Upper lobe of left lung (tissue), 6 donors: Measurements from ENCODE around the gene GABRB1. TPM values are rescaled to one million over a fixed set of nuclear protein-coding genes. Genes with fewer than 3 reads are reported as not detected.

Experiments used
- ATAC-seq, 2 donors: fragments of 200-7000 bp; cut with Tn5 transposase; one replicate each; pipeline ENCODE4 v1.9.1; 2022; ENCODE audit warnings: mild to moderate bottlenecking in 2 of 2, moderate library complexity in 2 of 2; ENCODE audit not compliant: low FRiP score in 2 of 2
- DNase-seq, 2 donors: peaks; one replicate each; pipeline ENCODE4 v3.0.0-alpha.2; 2019 to 2020
- H3K27ac ChIP-seq, 4 donors: fragments of 200-600 bp; sonication (generic); one replicate each; pipeline ENCODE4 v1.5.1; 2016 to 2019
- H3K27me3 ChIP-seq, 4 donors: fragments of 200-600 bp; sonication (generic); one replicate each; pipeline ENCODE4 v1.5.1; 2017 to 2019
- H3K36me3 ChIP-seq, 4 donors: fragments of 200-600 bp; sonication (generic); one replicate each; pipeline ENCODE4 v1.5.1; 2016 to 2019
- H3K4me1 ChIP-seq, 4 donors: fragments of 200-600 bp; sonication (generic); one replicate each; pipeline ENCODE4 v1.5.1; 2018 to 2019
- H3K4me3 ChIP-seq, 4 donors: fragments of 200-600 bp; sonication (generic); one replicate each; pipeline ENCODE4 v1.5.1; 2017 to 2019; ENCODE audit warnings: mild to moderate bottlenecking in 2 of 4, moderate library complexity in 1 of 4
- H3K9me3 ChIP-seq, 4 donors: fragments of 200-600 bp; sonication (generic); one replicate each; pipeline ENCODE4 v1.5.1; 2018 to 2019
- EP300 ChIP-seq, 4 donors: sonication (generic); formaldehyde crosslinking; IDR thresholded peaks; one replicate each; pipeline ENCODE4 v1.5.1; 2017; ENCODE audit warnings: antibody characterized with exemption in 4 of 4, control low read depth in 2 of 4
- POLR2A ChIP-seq, 4 donors: fragments of 450-650 bp; IDR thresholded peaks; one replicate each; pipeline ENCODE4 v1.5.1; 2016 to 2017; ENCODE audit warnings: antibody characterized with exemption in 4 of 4, mild to moderate bottlenecking in 2 of 4
- POLR2AphosphoS5 ChIP-seq, 2 donors: sonication (generic); formaldehyde crosslinking; IDR thresholded peaks; one replicate each; pipeline ENCODE4 v1.5.1; 2017; ENCODE audit warnings: antibody characterized with exemption in 2 of 2
- WGBS, 2 donors: methylation state at CpG; one replicate each; pipeline ENCODE4 v1.1.5; 2017 to 2018; 5-methylcytosine and 5-hydroxymethylcytosine counted together
- total RNA-seq, 6 donors: library from RNA; depleted of rRNA in 4 of 6; stranded (reverse); fragments of >200 nt in 4 of 6; gene quantifications; one replicate each; pipeline versions ENCODE4 v1.1.0 to v1.2.1, GENCODE V29; 2016 to 2021
- TF ChIP-seq, protein P1 (sequence below), 6 experiments: fragments of 450-650 bp in 4 of 6; fragments of 200-600 bp in 2 of 6; sonication (generic) in 2 of 6; IDR thresholded peaks; one replicate each; pipeline ENCODE4 v1.5.1; 2016 to 2019; ENCODE audit warnings: antibody characterized with exemption in 6 of 6
- donor health status: DM: no; HTN: no; CAD: no; lungs with moderate emphysema.
- donor health status: DM: no; HTN: yes; CAD: no; lungs with severe emphysema.

The GABRB1 gene
- total RNA-seq, 6 donors from 2014 or later, result not detected

DNA sequence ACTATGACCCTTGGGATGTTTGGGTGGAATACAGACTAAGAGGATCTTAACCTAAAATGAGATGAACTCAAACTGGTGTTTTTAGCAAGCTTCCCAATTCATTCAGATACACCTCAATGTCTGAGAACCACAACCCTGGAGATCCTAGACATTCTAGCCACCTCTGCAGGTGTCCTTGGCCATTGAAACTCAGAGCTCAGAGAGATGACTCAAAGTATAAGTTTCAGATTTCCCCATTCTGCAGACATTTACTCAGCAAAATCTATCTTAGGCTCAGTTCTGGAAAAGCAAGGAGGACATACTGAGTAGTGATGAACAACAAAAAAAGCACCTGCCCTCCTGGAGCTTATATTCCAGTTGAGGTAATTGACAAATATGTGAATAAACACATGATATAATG lies 384.4 kb downstream of the GABRB1 start:
- no peaks in the 10 kb centered on the region for H3K27me3 ChIP-seq
- H3K4me1 ChIP-seq, result no peaks in the 10 kb centered on the region
- DNase-seq (no peak), ATAC-seq (no peak)
- TF ChIP-seq POLR2AphosphoS5 (IDR thresholded peaks at IDR 0.05) (no peak), EP300 (IDR thresholded peaks at IDR 0.05) (no peak), POLR2A (IDR thresholded peaks at IDR 0.05) (no peak)
- TF ChIP-seq, protein P1, sequence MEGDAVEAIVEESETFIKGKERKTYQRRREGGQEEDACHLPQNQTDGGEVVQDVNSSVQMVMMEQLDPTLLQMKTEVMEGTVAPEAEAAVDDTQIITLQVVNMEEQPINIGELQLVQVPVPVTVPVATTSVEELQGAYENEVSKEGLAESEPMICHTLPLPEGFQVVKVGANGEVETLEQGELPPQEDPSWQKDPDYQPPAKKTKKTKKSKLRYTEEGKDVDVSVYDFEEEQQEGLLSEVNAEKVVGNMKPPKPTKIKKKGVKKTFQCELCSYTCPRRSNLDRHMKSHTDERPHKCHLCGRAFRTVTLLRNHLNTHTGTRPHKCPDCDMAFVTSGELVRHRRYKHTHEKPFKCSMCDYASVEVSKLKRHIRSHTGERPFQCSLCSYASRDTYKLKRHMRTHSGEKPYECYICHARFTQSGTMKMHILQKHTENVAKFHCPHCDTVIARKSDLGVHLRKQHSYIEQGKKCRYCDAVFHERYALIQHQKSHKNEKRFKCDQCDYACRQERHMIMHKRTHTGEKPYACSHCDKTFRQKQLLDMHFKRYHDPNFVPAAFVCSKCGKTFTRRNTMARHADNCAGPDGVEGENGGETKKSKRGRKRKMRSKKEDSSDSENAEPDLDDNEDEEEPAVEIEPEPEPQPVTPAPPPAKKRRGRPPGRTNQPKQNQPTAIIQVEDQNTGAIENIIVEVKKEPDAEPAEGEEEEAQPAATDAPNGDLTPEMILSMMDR (IDR thresholded peaks at IDR 0.05), result no peak
- H3K36me3 ChIP-seq, result no peaks in the 10 kb centered on the region
- no peak overlapping the region for H3K27ac ChIP-seq
- H3K9me3 ChIP-seq, result no peaks in the 10 kb centered on the region
- no peak overlapping the region for H3K4me3 ChIP-seq

DNA sequence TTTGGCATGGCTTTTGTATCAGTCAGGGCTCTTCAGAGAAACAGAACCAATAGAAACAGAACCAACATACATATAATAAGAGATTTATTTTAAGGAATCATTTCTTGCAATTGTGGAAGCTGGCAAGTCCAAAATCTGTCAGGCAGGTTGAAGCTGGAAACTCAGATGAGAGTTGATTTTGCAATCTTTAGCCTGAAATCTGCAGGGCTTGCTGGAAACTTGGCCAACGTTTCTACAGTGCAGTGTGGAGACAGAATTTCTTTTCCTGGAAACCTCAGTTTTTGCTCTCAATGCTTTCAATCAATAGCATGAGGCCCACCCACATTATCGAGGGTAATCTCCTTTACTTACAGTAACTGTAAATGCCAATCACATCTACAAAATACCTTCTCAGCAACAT lies 386.8 kb downstream of the GABRB1 start:
- Histone ChIP-seq H3K27me3 (no peaks in the 10 kb centered on the region), H3K4me1 (no peaks in the 10 kb centered on the region), H3K27ac (no peak overlapping the region), H3K36me3 (no peaks in the 10 kb centered on the region), H3K9me3 (no peaks in the 10 kb centered on the region), H3K4me3 (no peak overlapping the region)
- TF ChIP-seq POLR2A (IDR thresholded peaks at IDR 0.05), result no peak
- no peak for TF ChIP-seq POLR2AphosphoS5 (IDR thresholded peaks at IDR 0.05)
- TF ChIP-seq EP300 (IDR thresholded peaks at IDR 0.05), result no peak
- TF ChIP-seq, protein P1 (IDR thresholded peaks at IDR 0.05), result no peak
- 58 to 65% methylated on average over 2 of the region's 2 CpGs for WGBS, 2 donors
- DNase-seq (no peak), ATAC-seq (no peak)

DNA sequence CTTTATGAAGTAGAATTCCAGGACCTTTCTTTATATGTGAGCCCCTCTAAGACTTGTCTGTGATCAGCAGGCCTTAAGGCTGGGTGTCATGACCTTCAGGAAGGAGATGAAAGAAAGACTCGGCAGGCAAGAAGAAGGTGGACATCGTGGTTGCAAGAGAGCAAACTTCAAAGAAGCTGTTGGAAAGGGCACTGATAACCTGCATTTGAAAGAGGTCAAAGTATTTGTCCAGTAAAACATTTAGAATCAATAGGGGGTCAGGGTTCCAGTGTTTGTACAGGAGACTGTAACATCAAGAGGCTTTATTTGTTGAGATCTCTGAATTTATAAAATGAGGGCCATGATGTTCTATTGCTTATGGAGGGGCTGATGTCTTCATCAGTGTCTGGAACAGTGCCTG lies 387.9 kb downstream of the GABRB1 start:
- no peaks in the 10 kb centered on the region for H3K36me3 ChIP-seq
- H3K27ac ChIP-seq, result no peak overlapping the region
- H3K4me1 ChIP-seq, result no peaks in the 10 kb centered on the region
- H3K9me3 ChIP-seq, result no peaks in the 10 kb centered on the region
- TF ChIP-seq POLR2AphosphoS5 (IDR thresholded peaks at IDR 0.05), result no peak
- TF ChIP-seq, protein P1 (IDR thresholded peaks at IDR 0.05), result no peak
- no peak for TF ChIP-seq EP300 (IDR thresholded peaks at IDR 0.05)
- no peak for TF ChIP-seq POLR2A (IDR thresholded peaks at IDR 0.05)
- ATAC-seq (no peak), DNase-seq (no peak)
- no peak overlapping the region for H3K4me3 ChIP-seq
- H3K27me3 ChIP-seq, result no peaks in the 10 kb centered on the region
- WGBS, 2 donors, result 49 to 55% methylated on average over 2 of the region's 2 CpGs

DNA sequence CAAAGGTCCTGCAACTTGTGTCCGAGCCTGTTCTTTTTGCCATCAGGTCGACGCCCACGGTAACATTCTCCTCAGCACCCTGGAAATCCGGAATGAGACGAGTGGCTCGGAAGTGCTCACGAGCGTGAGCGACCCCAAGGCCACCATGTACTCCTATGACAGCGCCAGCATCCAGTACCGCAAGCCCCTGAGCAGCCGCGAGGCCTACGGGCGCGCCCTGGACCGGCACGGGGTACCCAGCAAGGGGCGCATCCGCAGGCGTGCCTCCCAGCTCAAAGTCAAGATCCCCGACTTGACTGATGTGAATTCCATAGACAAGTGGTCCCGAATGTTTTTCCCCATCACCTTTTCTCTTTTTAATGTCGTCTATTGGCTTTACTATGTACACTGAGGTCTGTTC lies 394.3 kb downstream of the GABRB1 start:
- ATAC-seq (peak in 1 of 2 donors; percentile 32), DNase-seq (peak in 1 of 2 donors; percentile 57)
- Histone ChIP-seq H3K9me3 (no peaks in the 10 kb centered on the region), H3K27me3 (no peaks in the 10 kb centered on the region), H3K4me3 (no peak overlapping the region), H3K27ac (no peak overlapping the region), H3K36me3 (no peaks in the 10 kb centered on the region), H3K4me1 (no peaks in the 10 kb centered on the region)
- 94% methylated on average over 23 of the region's 25 CpGs for WGBS, 2 donors
- TF ChIP-seq POLR2A (IDR thresholded peaks at IDR 0.05) (no peak), EP300 (IDR thresholded peaks at IDR 0.05) (no peak), POLR2AphosphoS5 (IDR thresholded peaks at IDR 0.05) (no peak)

DNA sequence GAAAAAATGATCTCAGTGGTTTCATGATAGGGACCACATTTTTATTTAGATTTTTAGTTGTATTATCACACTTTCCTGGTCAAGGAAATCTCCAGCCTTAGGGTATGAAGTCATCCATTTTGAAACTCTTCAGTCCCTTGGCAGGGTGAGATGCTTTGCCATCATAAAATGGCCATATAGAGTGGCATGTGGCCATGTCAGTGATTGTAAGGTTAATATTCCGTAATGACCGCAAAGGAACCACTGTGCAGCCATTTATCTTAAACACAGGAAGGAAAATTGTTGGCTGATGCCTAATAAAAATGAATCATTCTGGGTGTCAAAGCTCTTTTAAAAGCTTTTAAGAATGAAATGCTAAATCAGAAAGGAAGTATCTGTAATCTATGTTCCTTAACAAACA lies 396.6 kb downstream of the GABRB1 start:
- Histone ChIP-seq H3K4me1 (no peaks in the 10 kb centered on the region), H3K36me3 (no peaks in the 10 kb centered on the region), H3K9me3 (no peaks in the 10 kb centered on the region), H3K4me3 (no peak overlapping the region), H3K27me3 (no peaks in the 10 kb centered on the region), H3K27ac (no peak overlapping the region)
- TF ChIP-seq POLR2A (IDR thresholded peaks at IDR 0.05) (no peak), POLR2AphosphoS5 (IDR thresholded peaks at IDR 0.05) (no peak), EP300 (IDR thresholded peaks at IDR 0.05) (no peak)
- TF ChIP-seq, protein P1 (IDR thresholded peaks at IDR 0.05), result no peak
- WGBS, 2 donors, result 42 to 63% methylated on average over 2 of the region's 2 CpGs
- no peak for ATAC-seq
- no peak for DNase-seq
